GM19193 (cell line): ENCODE measurements around the gene SLC7A9.

ENCODE experiments used
- POLR2A ChIP-seq: IDR thresholded peaks from 4 replicates; pipeline ENCODE4 v1.6.1; 2011; ENCODE audit not compliant: insufficient read depth, insufficient read length; ENCODE audit errors: extremely low read depth

Gene SLC7A9

DNA sequence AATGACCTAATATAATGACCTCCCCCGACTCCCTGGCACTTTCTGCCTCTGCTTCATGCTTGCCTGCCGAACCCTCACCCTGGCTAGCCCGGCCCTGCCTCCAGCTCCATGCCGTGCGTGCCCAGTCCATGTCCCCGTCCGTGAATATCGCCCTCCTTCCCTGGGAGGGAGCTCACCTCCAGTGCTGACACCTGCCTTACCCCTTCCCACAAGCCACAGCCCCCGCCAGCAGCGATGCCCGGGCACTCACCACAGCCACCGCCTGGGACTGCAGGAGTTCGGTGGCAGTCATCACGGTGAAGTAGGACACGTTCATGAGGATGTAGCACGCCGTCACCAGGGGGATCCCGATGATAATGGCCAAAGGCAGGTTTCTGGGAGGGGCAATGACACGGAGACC is 10.0 kb downstream of the SLC7A9 start:
- no peak for TF ChIP-seq POLR2A

DNA sequence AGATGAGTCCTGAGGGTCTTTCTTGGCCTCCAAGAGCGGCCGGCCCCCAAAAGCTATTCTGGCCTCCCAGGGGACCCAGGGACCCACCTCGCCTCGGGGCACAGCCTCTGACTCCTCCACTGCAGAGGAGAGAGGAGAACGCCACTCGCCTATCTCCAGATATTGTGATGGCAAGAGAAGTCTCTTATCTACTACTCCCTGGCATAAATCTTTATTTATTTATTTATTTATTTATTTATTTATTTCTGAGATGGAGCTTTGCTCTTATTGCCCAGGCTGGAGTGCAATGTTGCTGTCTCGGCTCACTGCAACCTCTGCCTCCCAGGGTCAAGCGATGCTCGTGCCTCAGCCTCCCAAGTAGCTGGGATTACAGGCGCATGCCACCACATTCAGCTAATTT is 11.0 kb downstream of the SLC7A9 start:
- TF ChIP-seq POLR2A, result no peak

DNA sequence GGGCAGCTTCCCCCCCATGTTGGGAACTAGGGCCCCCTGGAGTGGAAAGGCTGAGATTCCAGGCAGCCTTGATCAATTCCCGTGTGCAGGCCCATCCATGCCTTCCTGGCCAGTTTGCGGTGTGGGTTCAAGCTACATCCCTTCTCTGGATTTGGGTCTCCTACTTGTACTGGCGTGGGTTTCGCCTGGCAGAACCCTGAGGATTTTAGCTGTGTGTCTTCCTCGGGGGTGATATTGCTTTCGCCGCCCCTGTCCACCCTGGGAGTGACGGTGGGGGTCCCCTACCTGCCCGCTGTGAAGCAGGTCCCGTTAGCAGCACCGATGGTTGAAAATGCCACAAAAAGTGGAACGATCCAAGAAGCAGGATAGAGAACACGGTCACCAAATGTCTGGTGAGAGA is 11.4 kb downstream of the SLC7A9 start:
- TF ChIP-seq POLR2A, result no peak

DNA sequence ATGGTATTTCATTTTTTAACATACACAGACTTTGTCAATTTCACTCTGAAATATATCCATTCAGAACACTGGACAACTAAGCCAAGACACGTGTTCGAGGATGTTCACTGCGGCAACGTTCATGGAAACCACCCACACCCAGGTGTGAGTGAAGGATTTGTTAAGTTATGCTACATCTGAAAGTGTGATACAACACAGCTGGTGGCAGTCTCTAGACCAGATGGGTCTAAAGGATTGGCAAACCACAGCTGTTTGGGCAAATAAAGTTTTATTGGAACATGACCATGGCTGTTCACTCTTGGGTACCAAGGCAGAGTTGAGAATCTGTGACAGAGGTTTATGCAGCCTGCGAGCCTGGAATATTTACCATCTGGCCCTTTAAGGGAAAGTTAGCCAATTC is 12.0 kb downstream of the SLC7A9 start:
- TF ChIP-seq POLR2A, result no peak

DNA sequence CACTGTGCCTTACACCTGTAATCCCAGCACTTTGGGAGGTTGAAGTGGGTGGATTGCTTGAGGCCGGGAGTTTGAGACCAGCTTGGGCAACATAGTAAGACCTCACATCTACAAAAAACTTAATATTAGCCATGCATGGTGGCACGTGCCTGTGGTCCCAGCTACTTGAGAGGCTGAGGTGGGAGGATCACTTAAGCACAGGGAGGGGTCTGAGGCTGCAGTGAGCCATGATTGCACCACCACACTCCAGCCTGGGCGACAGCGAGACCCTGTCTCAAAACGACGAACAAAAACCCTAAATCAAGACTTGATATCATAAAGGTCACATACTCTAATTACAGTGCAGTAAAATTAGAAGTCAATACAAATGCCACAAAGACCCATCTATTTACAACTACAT is 17.4 kb downstream of the SLC7A9 start:
- TF ChIP-seq POLR2A, result no peak

DNA sequence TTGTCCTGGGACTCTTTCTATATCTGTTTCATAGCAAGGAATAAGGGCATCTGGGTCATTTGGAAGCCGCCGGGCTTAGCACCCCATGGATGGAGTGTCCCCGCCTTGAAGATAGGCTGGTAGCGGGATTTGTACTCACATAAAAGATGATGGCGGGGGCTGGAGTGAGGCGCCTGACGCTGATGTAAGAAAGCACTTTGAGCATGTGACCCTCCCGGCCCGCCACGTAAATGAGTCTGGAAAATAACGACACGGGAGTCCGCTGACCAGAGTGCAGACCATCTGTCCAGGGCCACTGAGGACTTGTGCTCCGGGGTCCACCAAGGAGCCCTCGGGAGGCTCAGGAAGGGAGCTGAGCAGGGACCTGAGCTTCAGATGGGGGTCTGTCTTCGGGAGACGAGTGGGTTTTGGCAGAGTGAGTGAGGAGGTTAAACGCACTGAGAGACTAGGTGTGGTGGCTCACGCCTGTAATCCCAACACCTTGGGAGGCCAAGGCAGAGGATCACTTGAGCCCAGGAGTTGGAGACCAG is 25.8 kb downstream of the SLC7A9 start:
- no peak for TF ChIP-seq POLR2A

DNA sequence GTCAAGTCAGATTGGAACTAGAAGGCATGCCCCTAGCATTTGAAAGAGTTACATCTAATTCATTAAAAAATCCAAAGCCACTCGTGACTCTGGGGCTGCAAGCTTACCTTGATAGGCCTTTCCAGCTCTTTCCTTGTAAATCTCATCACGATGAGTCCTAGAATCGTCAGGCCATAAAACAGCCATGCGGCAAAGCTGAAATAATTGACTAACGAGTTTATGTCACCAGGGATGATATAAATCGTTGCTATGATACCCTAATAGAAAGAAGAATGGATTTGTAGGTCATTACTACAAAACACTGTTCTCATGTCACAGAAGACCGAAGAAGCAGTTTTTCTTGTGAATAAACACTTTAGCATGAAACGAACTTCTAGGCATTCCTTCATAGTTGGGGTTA is 27.5 kb downstream of the SLC7A9 start:
- TF ChIP-seq POLR2A, result no peak

DNA sequence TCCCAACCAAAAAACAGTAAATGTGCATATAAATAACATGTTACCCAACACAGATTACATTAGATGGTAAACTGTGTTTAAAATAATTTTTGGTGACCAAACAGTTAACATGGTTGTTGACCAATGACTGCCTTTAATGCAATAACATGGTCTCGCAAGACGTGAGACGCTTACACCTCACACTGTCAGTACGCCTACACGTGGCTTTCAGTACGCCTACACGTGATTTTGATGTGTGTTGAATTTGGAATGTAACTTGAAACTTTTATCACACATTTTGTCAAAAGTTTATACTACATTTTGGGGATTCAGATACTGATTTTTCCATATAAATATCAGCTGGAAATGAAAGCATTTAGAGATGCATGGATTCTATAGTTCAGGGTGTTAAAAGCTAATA is 32.0 kb downstream of the SLC7A9 start:
- TF ChIP-seq POLR2A, result no peak

DNA sequence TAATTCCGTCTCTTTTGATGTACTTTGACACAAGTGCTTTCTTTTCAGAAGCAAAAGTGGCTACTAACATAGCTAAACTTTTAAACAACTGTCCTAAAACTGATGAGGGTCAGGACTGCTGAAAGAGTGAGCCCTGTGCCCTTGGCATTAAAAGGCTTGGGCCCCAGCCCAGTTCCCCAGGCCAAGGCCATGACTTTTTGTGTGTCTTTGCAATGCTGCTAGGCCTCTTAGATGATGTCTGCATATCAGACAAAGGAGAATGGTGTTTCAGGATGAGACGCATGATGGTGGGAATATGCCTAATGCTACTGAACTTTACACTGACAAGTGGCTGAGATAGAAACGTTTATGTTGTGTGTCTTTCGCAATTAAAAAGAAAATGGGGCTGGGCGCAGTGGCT is 38.0 kb downstream of the SLC7A9 start:
- TF ChIP-seq POLR2A, result no peak

DNA sequence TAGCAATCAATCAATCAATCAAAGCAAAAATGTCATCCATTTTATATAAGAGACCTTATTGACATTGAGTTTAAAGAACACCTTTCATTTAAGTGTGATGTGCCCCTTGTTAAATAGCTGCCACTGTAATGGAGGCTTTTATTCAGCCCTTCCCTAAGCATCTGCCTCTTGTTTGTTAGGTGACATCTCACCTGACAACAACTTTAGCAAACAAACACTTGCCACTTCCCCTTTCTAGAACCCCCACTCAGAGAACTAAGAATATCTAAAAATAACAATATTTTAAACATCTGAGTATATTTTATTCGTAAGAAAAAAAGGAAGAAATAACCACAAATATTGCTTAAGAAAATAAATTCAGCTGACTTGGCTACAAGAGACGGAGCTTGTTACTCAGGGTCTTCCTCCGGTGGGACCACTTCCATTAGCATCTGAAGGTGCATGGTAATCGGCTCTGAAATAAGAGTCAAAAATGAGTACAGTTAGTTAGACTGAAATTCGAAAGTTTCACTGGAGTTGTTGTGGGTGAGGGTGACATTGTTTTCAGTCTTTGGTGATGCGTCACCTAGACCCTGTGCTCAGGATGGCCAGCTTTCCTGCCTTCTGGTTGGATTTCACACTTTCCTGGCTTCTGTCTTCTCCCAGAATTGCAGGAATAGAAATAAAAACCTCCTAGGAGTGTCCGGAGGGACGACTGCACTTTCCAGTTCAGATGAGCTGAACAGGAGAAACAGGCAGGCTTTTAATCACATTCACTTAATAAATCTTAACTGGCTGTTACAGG is 39.1 kb downstream of the SLC7A9 start:
- no peak for TF ChIP-seq POLR2A

DNA sequence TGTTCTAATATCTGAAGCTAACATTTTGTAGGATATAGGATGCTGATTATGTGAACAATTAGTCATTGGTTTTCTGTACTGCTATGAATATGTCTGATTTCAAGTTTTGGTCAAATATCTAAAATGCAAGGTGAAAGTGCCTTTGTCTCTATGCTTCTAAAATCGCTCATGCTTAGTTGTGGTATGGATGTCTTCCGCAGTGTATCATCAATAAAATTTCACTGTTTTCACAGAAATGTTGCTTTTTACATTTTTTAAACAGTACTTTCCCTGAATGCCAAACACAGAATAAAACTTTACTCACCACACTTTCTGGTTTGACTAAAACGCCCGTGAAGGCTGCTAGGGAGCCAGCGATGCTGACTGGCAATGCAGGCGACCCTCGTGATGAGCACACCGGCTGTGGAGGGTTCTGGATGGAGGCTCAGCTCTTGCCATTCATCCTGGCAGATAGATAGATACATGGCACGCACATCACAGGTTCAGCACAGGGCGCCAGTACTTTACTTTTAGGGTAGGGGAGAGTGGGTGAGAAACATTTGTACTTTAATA is 40.1 kb downstream of the SLC7A9 start:
- no peak for TF ChIP-seq POLR2A

DNA sequence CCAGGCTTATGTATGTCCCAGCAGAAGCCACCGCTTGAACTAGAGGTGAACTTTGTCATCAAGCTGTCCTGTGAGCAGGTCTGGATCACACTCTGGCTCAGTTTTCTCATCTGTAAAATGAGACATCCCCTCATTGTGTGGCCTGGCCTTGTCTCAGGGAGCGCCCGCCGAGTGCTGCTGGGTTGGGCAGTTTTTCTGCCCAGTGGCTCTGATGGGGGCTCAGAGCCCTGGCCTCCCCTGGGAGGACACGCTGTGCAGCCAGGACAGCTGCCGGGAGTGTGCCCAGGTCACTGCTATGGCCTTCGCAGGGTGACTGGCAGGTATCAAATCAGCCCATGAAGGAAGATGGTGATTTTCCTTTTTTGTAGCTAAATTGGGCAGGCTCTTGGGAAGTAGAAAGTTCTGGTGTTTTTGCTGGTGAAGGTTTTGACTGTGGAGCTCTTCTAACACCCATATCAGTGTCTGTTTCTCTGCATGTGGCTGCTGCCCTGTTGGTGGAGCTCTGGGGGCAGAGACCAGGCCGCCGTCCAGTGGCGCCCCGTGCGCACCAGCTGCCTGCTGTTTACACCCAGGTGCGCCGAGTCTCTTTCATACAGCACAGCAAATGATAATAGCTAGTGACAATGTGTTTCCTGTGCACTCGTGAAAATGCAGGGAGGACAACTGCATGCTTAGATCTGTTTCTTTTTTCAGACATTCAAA is 40.8 kb downstream of the SLC7A9 start:
- no peak for TF ChIP-seq POLR2A

DNA sequence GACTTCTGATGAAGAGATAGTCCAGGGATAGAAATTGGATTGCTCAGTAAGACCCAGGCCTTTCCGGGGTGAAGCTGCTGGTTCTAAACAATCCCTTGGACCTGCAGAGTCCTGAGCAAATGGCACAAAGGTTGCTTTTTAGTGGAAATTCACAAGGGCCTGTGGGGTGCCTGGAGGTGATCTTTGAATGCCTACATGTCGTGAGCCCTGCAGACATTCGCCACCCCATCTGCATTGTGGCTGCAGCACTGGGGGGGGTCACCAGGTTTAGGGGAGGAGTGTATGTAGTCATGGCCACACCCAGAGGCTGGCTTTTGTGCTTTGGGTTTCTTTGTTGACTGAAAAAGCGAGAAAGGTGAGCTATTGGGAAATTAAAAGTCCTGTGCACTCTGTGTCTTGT is 41.4 kb downstream of the SLC7A9 start:
- no peak for TF ChIP-seq POLR2A

DNA sequence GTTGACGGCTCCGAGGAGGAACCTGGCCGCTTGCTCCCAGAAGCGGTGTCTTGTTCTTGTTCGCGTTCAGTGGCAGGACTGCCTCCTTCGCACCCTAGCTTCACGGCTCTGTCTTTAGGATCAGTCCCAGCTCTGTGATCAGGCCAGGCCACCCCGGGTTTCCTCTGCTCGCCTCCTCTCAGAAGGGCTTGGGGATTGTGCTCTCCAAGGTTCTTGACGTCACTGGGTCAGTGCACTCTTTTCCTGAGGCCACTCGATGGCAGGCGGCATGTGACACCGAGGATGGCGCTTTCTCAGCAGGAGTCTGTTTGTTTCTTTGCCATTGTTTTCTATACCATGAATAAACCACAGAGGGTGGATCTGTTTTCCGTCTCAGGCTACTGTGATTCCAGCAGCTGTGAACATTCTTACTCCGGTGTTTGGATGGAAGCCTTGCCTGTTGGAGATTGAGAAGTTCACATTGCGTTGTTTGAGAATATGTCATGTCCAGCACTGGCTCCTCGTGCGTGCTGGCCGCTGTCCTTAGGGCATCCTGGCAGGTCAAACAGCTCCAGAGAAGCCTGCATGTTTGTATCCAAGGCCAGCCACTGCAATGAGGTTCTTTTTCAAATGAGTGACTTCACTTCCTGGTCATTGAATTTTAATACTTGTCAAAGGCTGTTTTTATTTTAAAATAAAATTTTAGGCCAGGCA is 44.5 kb downstream of the SLC7A9 start:
- TF ChIP-seq POLR2A, result no peak

DNA sequence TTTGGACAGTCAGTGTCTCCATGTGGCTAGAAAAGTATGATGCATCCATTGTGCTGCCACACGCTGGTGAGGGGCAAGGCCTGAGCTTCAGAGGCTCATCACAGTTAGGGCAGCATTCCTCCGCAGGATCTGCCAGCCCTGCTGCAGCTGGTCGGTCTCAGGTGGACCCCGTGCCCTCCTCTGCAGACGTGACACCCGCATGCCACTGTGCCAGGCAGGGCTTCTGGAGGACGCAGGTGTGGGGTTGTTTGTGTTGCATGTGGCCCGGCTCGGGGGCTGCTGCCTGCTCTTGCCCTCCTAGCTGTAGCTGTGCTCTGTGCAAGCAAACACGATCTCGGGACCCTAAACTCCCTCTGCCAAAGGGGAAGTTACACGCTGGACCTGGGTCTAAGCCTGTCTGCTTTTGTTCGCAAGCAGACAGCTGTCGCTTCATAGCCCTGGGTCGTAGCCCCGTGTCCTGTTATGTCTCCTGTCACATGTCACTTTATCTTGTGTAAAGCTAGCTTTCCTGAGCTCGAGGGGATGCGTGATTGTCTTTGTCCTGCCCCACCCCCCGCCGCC is 45.3 kb downstream of the SLC7A9 start:
- TF ChIP-seq POLR2A, result no peak
